ENCODE measurements around the gene LRRC25.

Gene LRRC25

DNA sequence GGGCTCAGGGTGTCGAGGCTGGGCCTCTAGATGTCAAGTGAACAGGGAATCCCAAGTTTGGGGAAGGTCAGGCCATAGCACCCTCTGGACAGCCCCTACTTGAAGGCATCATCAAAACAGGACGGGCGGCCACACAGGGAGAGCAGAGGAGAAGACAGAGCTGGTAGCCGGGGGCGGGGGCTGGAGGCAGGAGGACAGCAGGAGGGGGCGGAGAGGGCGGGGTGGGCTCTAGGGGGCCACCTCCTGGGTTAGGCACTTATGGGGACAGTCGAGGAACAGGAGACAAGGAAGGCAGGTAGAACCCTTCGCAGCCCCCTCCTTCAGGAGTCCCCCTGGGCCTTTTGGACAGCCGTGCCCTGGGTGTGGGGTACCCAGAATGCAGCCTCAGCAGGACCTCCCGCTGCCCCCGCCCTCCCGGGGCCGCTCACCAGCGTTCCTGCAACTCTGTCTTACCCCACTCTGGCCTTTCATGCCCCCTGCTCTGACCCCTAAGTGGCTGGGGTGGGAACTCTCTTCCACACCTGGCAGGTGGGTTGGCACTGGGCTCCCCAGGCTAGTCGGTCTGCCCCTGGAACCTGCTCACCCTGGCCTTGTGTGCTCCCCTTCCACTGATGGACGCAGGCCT is 27.6 kb upstream of the LRRC25 start:
- DNase-seq (ENCODE audit: low spot score), result no peak

- DNase-seq (ENCODE audit: low spot score), result no peak
Observed at GRCh38 chr19:18424122-18424889, 26.9 kb upstream of the LRRC25 start.

- no peak for DNase-seq (ENCODE audit: low spot score)
Observed at GRCh38 chr19:18423258-18424020, 26.0 kb upstream of the LRRC25 start.

DNA sequence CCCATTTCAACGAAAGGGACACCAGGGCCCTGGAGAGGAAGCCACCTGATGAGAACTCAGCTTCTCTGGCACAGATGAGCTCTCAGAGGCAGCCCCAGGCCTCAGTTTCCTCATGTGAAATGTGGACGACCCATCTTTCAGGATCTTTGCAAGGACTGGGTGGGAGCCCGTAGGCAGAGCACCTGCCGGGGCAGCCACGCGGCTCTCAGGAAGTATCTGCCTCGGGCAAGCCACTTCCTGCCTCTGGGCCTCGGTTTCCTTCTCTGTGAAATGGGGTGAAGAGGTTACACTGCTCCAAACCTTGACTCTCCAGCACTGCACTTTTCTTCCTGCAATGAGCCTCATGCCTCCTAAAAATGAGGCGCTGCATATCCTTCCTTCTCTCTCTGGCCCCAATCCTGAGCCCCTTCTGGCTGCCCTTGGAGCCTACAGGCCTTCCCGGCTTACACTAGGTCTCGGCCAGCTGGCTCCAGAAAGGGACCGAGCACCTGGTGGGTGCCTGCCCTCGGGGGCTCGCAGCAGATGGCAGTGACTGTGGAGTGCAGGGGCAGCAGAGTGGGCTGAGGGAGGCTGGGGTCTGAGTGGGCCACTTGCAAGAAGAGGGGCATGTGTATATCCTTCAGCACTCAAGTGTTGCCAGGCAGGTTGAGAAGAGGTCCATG is 25.2 kb upstream of the LRRC25 start:
- DNase-seq (ENCODE audit: low spot score), result no peak

- no peak for DNase-seq (ENCODE audit: low spot score)
Observed at GRCh38 chr19:18421371-18421959, 24.0 kb upstream of the LRRC25 start.

GRCh38 chr19:18420930-18421329 is 23.5 kb upstream of the LRRC25 start:
- no peak for DNase-seq (ENCODE audit: low spot score)

DNA sequence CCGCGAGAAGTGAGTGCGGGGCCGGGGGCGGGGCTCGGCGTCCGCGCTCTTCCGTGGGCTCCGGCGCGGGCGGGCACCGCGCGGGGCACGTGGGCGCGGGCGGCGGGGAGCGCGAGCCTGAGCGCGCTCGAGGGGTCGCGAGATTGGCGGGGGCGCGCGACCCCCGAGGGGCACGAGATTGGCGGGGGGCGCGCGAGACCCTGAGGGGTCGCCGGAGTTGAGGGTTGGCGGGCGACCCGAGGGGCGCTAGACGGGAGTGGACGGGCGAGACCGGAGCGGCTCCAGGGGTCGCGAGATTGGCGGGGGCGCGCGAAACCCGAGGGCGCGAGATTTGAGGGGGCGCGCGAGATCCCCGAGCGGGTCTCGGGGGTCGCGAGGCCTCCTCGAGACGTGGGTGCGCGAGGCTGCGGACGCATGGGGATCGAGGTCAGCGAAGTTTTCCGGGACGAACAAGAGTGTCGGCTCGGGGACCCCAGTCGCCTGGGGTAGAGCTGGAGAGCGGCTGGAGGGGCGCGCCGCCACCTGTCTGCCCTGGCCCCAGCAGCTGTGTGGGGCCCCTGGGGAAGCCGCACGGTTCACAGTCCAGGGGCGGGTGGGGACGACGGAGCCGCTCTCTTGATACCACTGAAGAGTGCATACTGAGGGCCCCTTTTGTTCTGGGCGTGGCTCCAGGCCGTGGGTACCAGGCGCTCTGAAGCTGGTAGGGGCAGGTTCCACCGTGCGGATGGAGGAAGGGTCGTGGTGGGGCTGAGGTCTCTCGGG is 22.5 kb upstream of the LRRC25 start:
- DNase-seq (ENCODE audit: low spot score), result no peak

GRCh38 chr19:18419195-18419698 is 21.8 kb upstream of the LRRC25 start, which contains the start of gene SSBP4:
Gene SSBP4, plus strand, starts transcription at chr19:18419398. Its CDS starts 251 bp downstream, at chr19:18419649.
- DNase-seq (ENCODE audit: low spot score), result peak; percentile 87

- no peak for DNase-seq (ENCODE audit: low spot score)
Observed at GRCh38 chr19:18418483-18419194, 21.2 kb upstream of the LRRC25 start.

GRCh38 chr19:18418029-18418482 is 20.6 kb upstream of the LRRC25 start:
- no peak for DNase-seq (ENCODE audit: low spot score)

GRCh38 chr19:18417250-18418028 is 20.0 kb upstream of the LRRC25 start:
- DNase-seq (ENCODE audit: low spot score), result peak; percentile 70

DNA sequence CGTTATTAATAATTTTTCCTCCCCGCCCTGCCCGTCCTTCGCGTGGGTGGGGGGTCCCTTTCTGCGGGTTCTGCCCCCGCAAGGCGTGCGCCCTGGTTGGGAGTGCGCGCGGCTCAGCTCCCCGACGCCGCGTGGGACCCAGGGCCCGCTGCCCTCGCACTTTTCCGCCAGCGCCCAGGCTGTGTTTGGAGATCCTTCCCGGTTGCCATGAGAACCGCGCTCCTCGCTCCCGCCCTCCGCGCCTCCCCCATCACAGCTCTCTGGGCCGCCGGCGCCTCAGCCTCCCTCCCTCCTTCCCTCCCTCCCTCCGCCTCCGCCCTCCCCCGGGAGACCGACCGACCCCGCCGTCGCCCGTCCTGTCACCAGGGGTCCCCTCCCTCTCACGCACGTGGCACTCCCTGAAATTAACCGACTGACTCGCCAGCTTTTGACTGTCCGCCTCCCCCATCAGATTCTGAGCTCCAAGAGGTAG is 19.4 kb upstream of the LRRC25 start:
- peak; percentile 84 for DNase-seq (ENCODE audit: low spot score)

GRCh38 chr19:18415178-18415867 is 17.9 kb upstream of the LRRC25 start:
- DNase-seq (ENCODE audit: low spot score), result no peak

DNA sequence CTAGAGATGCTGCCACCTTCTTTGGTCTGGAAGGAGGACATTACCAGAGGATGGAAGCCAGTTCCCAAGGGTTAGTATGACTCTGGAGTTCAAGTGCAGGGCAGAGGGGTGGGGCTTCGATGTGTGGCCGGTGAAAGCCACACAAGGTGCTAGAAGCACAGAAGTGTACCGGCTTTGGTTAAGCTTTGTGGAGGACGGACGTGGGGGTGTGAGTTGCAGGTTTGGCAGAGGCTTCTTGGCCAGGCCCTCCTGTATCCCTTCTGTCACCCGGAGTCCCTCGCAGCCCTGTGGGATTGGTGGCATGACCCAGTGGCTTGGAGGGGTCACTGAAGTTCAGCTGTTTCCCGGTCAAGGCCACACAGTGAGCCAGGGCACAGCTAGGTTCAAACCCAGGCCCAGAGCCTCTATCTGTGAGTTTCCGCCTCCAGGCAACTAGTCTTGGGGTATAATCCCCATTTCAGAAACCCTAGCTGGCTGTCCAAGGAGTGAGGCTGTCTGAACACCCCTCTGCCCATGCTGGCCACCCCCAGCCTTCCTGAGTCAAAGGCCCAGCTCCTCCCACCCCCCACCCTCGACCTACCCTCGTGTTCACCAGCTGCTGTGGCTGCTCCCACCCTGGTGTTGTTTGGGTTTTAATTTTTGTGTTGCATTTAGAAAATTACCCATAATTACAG is 17.2 kb upstream of the LRRC25 start:
- no peak for DNase-seq (ENCODE audit: low spot score)

GRCh38 chr19:18412610-18413239 is 15.3 kb upstream of the LRRC25 start:
- DNase-seq (ENCODE audit: low spot score), result no peak

GRCh38 chr19:18408053-18408476 is 10.6 kb upstream of the LRRC25 start:
- peak; percentile 98 for DNase-seq (ENCODE audit: low spot score)

GRCh38 chr19:18406749-18407148 is 9.3 kb upstream of the LRRC25 start:
- no peak for DNase-seq (ENCODE audit: low spot score)

Data from kidney tubule cell (primary cell).